Right hindlimb (tissue), 1 donor: ENCODE results near the gene LGR4.
"Not testable (repeated sequence)": the region's sequence is repeated elsewhere in the genome, so short reads cannot be mapped to it uniquely, and the experiment has no call there.

Experiments
- DNase-seq: peaks from one replicate; pipeline ENCODE4 v3.0.0-alpha.2; 2018

Gene LGR4, protein sequence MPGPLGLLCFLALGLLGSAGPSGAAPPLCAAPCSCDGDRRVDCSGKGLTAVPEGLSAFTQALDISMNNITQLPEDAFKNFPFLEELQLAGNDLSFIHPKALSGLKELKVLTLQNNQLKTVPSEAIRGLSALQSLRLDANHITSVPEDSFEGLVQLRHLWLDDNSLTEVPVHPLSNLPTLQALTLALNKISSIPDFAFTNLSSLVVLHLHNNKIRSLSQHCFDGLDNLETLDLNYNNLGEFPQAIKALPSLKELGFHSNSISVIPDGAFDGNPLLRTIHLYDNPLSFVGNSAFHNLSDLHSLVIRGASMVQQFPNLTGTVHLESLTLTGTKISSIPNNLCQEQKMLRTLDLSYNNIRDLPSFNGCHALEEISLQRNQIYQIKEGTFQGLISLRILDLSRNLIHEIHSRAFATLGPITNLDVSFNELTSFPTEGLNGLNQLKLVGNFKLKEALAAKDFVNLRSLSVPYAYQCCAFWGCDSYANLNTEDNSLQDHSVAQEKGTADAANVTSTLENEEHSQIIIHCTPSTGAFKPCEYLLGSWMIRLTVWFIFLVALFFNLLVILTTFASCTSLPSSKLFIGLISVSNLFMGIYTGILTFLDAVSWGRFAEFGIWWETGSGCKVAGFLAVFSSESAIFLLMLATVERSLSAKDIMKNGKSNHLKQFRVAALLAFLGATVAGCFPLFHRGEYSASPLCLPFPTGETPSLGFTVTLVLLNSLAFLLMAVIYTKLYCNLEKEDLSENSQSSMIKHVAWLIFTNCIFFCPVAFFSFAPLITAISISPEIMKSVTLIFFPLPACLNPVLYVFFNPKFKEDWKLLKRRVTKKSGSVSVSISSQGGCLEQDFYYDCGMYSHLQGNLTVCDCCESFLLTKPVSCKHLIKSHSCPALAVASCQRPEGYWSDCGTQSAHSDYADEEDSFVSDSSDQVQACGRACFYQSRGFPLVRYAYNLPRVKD

GRCh38 chr11:27472398-27473016, at the start of gene LGR4:
LGR4 (minus strand) TSS chr11:27472790; CDS start chr11:27472302, 488 bp downstream.
- DNase-seq = peak; percentile 96

- DNase-seq = no peak
These were observed 47.6 kb upstream of the LGR4 start for GRCh38 chr11:27520226-27520625.

GRCh38 chr11:27518518-27518917, 45.9 kb upstream of the LGR4 start:
- no peak for DNase-seq

GRCh38 chr11:27517490-27517889, 44.9 kb upstream of the LGR4 start:
- DNase-seq = not testable (repeated sequence)

DNA sequence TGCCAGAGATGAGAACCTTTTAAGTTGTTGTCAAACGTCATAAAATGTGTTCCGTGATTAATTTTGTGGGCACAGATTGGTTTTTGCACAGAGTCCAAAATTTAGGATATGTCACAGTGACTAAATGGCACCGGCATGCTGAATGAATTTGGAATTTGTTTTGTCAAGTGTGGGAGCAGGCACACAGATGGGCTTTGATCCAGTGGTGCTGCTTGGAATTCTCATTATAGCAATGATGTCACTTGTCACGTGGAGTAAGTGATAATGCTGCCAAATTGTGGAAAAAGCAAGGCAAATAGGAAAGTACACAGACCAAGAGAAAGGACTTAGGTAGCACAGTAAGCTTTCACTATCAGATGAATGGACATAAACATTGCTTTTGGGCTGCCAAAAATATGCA, 42.0 kb upstream of the LGR4 start:
- DNase-seq = no peak

DNA sequence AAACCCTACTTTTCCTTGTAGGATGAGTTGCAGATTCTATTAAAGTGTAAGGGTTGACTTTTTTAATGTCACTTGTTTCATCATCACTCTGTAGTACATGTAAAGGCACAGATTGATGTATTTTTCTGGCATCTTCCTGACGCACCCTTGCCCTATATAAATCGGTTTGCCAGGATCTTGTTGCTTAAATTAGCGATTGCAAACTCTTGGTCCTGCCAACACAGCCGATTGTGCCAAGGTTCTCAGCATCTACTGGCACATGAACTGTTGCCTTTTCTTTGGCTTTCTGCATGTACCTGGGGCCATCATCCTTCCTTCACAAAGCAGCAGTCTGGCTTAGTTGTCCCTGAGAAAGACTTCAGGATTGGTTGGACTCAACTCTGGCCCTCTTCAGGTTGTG, 41.5 kb upstream of the LGR4 start:
- no peak for DNase-seq

GRCh38 chr11:27513389-27513788, 40.8 kb upstream of the LGR4 start:
- DNase-seq = no peak

- DNase-seq = no peak
These were observed 39.6 kb upstream of the LGR4 start for GRCh38 chr11:27512238-27512637.

GRCh38 chr11:27509908-27510307, 37.3 kb upstream of the LGR4 start:
- DNase-seq = no peak

DNA sequence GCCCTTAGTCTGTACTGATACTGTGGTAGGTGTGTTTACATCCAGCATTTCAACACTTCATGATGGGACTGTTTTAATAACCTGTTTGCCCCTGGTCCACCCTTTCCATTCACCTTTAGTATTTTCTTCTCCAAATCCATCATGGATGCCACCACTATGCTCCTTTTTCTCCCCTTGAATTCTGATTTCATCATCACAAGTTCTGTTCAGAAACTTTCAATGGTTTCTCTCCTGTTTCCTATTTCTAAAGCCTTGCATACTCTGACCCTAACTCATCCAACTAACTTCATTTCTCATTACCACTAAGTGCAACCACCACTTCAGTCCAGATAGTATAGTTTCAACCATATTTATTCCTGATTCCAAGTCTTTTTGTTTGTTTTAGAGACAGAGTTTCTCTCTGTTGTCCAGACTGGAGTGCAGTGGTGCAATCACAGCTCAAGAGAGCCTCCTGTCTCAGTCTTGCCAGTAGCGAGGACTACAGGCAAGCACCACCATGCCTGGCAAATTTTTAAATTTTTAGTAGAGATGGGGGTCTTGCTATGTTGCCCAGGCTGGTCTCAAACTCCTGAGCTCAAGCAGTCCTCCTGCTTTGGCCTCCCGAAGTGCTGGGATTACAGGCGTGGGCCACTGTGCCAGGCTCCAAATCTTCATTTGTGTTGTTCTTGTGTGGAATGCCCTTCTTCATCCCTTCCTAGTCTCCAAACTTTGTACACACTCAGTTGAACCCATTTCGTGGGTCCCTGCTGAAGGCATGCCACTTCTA, 35.1 kb upstream of the LGR4 start:
- DNase-seq = no peak

- DNase-seq = peak; percentile 98
These were observed 33.9 kb upstream of the LGR4 start, which contains the start of gene LIN7C for GRCh38 chr11:27506200-27507182. LIN7C (minus strand) TSS chr11:27506769; CDS start chr11:27506752, 17 bp downstream.

DNA sequence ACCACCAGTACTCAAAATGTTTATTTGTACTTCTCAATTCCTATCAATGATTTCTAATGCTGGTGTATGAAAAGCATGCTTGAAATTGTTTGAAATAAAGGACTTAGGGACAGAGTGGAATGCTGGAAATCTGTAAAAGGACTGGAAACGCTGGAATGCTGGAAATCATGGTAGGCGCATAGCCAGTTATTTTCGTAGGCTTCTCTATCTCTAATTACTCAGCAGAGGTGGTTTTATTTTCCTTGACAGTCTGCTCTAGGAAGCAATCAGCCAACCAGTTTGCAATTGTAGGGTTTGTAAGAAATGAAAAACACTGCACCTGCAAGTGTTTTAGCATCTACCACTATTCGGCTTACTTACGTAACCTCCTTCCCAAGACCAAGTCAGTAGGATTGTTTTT, 33.2 kb upstream of the LGR4 start:
- no peak for DNase-seq

- DNase-seq = no peak
These were observed 31.6 kb upstream of the LGR4 start for GRCh38 chr11:27504205-27504604.

DNA sequence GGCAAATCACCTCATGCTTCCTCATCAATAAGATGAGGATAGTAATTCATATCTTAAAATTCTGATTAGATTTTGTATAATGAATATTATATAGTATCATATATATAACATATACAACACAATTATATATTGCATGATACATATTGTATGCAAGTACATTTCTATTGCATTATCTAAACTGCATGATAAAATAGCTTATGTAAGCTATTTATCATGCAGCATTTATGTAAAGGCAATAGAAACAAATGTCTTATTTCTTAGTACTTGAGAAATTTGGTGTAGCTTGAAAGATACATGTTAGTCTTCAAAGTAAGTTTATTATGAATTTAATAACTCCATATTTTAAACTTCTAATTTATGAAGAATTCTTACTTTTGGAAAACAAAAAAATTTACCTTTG, 28.5 kb upstream of the LGR4 start:
- DNase-seq = no peak

GRCh38 chr11:27497911-27498310, 25.3 kb upstream of the LGR4 start:
- DNase-seq = no peak

DNA sequence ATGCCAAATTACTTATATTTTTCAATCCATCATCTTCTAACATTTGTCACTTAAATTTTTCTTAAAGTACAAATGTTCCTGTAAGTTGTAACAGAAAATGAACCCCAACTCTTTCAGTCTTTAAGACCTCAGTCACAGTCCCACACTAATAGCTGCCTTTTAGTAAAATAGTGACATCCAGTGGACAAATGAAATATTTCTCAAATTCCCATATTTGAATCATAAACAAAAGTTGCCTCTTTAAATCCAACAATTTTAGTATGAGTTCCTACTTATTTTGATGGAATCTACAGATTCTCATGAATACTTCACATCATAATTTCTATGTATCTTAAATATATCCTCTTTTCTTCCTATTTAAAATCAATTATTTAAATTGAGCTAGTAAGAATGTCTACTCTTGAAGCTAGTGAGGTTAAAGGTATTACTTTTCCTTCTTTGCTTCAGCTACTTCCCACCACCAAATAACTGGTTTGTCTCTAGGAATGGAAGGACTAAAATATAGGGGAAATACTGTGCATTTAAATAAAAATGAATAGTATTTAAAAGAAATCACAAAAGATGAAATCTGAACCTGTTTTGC, 24.8 kb upstream of the LGR4 start:
- no peak for DNase-seq

DNA sequence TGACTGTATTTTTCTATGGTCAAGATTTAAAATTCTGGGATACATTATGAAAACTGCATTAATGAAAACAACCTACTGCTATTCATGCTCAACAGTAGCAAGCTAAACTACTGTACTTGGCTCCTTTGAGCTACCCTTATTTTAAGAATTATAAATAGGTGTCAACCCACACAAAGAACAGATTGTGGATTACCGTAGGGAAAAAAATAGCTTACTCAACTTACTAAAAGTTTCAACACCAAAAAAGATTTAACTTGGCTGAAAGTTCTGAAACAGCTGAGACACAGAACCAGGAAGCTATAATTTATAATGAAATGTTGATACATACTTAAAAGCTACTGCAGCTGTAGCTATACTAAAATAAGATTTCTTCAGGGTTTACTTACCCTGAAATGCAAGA, 23.9 kb upstream of the LGR4 start:
- no peak for DNase-seq

DNA sequence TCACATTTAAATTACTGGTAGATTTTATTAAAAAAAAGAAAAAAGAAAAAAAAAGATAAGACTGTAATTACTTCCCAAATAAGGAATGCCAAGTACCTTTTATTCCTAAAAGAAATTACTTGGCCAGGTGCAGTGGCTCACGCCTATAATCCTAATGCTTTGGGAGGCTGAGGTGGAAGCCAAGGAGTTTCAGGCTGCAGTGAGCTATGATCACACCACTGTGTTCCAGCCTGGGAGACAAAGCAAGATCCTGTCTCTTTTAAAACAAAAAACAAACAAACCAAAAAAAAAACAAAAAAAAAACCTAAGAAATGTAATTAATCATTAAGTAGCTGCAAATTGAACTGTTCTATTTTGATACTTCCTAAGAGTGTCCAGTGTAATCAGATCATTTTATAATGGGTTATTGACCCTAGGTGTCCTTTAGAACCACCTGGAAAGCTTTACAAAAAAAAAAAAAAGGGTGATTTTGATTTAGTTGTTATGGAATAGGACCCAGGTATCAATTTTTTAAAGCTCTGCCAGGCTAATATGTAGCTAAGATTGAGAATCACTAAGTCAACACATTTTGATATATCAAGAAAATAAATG, 23.2 kb upstream of the LGR4 start:
- no peak for DNase-seq

GRCh38 chr11:27489092-27489491, 16.5 kb upstream of the LGR4 start:
- DNase-seq = no peak

DNA sequence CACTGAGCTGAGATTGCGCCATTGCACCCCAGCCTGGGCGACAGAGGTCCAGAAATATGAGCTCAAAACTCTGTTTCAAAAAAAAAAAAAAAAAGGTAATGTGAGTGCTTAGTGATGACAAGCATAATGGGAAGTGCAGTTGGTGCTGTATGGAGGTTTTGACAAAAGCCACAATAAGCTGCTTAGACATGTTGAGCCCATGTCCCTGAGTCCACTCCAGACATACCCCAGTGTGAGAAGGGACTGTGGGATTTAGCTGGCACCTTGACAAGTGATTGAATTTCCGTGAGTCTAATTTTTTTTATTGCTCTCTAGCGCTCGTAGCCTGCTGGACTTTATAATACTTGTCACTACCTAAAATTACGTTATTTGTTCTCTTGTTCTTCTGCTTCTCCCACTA, 15.1 kb upstream of the LGR4 start:
- no peak for DNase-seq
